GM21447 (cell line): ENCODE results near the gene B4GALNT3.
"Not testable (repeated sequence)": the region's sequence is repeated elsewhere in the genome, so short reads cannot be mapped to it uniquely, and the experiment has no call there.

Experiments
- ATAC-seq: cut with Tn5 transposase; IDR thresholded peaks from one replicate; pipeline ENCODE4 v1.9.1; 2021; ENCODE audit not compliant: unreplicated experiment

B4GALNT3 gene

DNA sequence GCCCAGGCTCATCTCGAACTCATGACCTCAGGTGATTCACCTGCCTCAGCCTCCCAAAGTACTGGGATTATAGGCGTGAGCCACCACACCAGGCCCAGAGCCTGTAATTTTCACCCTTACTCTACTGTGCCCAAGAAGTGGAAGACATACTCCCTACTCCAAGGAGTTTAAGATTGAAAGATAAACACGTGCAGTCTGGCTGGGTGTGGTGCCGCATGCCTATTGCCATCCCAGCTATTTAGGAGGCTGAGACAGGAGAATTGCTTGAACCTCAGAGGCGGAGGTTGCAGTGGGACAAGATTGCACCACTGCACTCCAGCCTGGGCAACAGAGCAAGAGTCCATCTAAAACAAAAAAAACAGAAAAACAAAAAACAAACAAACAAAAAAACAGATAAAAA, 113.5 kb downstream of the B4GALNT3 start:
- ATAC-seq, result no peak

DNA sequence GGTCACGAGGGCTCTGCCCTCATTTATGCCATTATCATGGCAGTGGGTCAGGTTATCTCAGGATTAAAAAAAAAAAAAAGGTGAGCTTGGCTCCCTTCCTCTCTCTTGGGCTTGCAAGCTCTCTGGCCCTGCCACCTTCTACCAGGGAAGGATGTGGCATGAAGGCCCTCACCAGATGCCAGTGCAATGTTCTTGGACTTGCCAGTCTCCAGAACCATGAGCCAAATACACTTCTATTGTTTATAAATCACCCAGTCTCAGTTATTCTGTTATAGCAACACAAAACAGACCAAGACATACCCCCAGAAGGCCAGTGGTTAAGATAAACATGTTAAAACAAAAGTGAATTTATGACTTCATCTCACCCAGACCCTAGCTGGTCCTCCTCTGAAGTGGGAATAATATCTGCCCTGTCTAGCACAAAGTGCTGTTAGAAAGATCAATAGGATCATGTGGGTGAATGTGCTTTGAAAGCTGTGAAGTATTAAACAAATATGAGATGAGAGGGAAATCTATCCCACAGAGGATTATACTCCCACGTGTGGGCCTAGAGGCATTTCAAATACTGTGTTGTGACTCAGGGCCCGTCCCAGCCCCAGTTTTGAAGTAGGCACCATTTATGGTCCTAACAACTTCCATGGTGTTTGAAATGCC, 114.9 kb downstream of the B4GALNT3 start:
- ATAC-seq, result no peak

DNA sequence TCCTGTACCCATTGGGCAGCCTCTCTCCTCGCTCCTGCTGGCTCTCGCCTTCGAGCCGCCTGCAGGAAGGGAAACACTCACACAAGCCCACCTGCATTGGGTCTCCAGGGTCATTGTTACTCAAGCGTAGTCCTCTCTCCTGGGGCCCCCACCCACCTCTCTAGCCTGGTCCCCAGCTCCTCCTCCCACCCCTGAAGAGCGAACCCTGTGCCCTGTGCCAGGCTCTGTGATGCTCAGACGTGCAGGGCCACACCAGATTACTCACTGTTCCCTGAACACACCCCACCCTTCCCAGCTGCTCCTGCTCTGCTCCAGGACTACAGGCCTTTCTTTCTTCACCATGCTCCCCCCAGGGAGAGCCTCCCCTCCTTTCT, 115.4 kb downstream of the B4GALNT3 start:
- ATAC-seq, result no peak

DNA sequence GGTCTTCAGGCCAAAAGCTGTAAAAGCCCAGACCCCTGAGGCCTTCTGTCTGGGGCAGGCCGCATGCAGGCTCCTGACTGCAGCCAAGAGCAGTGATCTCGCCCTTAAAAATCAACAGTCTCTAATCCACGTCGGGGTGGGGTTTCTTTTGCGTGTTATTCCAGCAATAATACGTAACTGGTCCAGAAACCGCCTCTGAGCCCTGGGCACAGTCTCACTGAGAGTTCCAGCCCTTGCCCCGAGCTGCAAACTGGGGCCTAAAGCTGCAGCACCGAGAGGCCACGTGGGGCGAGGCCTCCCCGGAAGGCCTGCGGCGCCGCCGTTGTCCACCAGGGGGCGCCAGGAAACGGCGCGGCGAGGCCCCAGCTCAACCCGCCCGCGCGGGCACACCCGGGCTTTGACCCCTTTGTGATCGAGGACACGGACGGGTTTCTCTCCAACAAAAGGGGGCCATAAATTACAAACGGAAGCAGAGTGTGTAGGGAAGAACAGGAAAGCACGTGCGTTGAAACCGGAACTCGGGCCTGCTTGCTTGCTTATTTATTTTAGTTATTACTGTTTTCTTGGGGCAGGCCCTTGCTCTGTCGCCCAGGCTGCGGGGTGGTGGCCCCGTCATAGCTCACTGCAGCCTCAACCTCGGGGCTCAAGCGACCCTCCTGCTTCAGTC, 116.3 kb downstream of the B4GALNT3 start:
- no peak for ATAC-seq

DNA sequence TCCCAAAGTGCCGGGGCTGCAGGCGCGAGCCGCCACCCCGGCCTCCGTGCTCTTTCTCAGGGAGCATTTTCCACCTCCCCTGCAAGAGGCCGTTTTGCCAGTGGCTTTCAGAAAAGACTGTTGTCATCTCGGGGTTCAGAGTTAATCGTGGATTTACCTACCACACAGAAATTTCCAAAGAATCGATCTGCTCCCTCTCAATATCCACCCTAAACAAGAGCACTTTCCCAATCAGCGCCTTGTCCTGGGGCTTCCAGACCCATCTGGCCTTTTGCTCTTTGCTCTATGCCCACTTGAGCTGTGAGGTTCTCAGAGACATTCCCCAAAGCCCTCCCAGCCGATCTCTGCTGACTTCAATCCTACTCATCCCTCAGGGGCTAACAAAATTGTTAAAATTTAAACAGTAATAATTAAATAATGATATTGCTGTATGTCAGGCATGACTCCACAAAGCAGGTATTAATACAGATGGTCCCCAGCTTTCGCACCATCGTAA, 116.9 kb downstream of the B4GALNT3 start:
- ATAC-seq, result no peak

DNA sequence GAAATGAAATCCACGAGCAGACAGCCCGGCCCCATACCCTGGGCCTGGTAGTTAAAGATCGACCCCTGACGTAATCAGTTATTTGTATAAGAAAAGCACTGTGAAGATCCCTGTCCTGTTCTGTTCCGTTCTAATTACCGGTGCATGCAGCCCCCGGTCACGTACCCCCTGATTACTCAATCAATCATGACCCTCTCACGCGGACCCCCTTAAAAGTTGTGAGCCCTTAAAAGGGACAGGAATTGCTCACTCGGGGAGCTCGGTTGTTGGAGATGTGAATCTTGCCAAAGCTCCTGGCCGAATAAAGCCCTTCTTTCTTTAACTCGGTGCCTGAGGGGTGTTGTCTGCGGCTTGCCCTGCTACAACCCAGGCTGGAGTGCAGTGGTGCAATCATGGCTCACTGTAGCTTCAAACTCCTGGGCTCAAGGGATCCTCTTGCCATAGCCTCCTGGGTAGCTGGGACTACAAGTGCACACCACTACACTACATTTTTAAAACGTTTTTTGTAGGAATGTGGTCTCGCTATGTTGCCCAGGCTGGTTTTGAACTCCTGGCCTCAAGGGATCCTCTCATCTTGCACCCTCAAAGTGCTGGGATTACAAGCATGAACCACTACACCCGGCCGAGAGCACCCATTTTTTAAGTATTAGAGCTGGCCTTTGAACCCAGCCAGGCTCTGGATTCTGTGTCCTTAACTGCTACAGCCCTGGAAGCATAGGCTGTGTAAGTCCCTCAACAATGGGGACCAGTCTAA, 118.4 kb downstream of the B4GALNT3 start:
- not testable (repeated sequence) for ATAC-seq

DNA sequence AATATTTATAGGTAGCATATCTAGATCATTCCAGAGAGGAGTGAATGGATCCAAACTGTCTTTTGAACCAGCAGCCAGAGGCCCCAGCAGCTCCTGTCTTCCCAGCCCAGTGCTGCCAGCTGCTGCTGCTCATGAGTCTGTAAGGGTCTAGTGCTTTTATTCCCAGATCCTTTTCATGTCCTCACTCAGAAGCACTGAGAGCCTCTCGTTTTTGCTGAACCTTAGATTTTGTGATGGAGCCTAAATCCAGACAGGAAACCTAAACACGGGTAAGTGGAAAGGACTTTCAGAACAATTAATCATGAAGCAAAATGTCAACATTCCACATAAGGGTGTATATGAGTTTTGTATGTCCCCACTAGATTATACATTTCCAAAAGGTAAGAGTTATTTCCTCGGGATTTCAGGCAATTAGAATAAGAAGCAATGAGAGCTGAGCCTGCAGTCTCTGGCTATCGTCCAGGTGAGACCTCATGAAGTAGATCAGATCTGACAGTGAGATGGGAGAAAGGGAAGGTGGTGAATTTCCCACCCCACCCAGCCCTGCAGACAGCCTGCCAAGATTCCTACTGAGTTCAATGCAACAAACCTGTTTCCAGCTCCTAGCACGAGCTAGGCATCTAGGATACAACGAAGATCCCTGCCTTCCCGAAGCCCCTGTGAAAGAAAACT, 119.1 kb downstream of the B4GALNT3 start:
- ATAC-seq, result no peak

DNA sequence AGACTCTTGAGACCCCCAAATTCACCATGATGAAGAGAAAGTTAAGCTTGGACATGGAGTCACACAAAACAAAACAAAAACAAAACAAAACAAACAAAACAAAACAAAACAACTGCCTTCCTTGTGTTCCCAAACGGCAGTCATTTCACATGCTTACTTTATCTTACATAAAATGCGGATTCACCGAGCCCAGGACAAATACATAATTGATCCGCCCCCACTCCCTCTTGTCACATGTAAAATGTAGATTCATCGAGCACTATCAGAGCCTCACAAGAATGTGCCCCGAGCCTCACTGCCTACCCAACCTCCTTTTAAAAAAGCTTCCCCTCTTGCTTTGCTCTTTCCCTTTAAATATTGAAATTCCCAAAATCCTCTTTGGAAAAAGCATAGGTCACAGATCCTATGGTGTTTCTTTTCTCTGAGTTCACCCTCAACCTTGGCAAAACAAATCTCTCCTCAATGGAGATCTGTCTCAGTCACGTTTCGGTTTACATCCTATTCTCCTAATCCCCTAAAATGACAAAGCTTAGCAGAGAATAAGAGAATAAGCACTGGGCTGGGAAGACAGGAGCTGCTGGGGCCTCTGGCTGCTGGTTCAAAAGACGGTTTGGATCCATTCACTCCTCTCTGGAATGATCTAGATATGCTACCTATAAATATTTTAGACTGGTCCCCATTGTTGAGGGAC, 119.8 kb downstream of the B4GALNT3 start:
- no peak for ATAC-seq

DNA sequence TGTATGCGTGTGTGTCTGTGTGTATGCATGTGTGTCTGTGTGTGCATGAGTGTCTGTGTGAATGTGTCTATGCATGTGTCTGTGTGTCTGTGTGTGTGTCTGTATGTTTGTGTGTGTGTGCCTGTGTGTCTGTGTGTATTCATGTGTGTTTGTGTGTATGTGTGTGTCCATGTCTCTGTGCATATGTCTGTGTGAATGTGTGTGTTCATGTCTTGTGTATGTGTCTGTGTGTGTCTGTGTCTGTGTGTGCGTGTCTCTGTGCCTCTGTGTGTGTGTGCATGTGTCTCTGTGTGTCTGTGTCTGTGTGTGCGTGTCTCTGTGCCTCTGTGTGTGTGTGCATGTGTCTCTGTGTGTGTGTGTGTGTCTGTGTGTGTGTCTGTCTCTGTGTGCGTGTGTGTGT, 121.1 kb downstream of the B4GALNT3 start:
- ATAC-seq, result no peak

DNA sequence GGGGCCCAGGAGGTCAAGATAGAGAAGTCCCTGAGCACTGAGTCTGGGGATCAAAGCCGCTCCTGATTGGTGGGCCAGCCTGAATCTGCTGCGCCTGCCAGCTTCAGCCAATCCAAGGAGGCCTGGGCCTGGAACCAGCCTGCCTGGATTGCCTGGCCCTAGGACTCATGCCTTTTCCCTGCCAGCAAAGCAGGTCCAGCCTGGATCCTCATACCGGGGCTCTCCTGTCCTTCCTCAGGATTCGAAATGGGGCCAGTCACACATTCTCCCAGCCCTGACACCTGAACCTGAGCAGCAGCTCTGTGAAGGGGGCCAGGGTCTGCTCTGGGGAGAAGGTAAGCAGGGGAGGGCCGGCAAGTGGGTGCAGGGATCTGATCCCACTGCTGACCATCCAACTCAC, 121.6 kb downstream of the B4GALNT3 start:
- ATAC-seq, result no peak

DNA sequence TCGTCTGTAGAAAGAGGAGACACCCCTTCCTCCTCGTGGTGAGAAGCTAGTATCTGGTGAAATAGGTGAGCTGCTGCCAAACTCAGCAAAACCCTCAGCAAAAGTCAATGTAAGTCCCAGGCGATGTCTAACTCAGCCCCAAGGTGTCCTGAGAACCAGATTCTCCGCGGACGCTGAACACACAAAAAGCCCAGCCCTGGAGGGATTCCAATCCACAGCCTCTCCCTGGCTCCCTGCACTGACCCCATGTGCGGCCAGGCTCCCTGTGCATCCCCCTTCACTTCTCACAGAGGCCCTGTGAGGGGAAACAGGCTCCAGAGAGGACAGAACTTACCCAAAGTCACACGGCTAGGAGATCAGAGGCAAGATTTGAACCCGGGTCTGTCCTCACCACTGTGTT, 122.0 kb downstream of the B4GALNT3 start:
- no peak for ATAC-seq

DNA sequence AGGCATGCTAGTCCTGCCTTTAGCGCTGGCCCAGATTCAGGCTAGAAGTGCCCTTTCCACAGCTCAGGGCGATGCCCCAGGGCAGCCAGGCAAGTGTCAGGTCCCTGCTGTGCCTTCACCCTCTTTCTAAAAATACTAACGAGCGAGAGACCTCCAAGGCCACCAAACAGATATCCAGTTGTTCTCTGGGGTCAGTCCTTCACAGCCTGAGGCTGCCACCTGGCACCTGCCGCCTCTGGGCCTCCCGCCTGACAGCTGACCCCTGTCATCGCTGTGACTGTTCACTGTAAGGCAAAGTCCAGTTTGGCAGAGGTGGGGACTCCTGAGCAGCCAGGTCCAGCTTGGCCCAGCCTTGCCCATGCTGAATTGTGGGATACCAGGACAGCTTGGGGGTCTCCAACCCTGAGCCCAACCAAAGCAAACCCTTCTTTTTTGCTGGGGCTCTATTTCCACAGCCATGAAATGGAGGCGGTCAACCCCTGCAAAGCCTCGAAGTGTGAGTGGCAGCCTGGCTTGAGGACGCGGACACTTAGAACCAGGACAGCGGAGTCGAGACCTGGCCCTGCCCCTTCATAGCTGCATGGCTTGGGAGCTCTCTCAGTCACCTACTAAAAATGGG, 123.6 kb downstream of the B4GALNT3 start:
- no peak for ATAC-seq

DNA sequence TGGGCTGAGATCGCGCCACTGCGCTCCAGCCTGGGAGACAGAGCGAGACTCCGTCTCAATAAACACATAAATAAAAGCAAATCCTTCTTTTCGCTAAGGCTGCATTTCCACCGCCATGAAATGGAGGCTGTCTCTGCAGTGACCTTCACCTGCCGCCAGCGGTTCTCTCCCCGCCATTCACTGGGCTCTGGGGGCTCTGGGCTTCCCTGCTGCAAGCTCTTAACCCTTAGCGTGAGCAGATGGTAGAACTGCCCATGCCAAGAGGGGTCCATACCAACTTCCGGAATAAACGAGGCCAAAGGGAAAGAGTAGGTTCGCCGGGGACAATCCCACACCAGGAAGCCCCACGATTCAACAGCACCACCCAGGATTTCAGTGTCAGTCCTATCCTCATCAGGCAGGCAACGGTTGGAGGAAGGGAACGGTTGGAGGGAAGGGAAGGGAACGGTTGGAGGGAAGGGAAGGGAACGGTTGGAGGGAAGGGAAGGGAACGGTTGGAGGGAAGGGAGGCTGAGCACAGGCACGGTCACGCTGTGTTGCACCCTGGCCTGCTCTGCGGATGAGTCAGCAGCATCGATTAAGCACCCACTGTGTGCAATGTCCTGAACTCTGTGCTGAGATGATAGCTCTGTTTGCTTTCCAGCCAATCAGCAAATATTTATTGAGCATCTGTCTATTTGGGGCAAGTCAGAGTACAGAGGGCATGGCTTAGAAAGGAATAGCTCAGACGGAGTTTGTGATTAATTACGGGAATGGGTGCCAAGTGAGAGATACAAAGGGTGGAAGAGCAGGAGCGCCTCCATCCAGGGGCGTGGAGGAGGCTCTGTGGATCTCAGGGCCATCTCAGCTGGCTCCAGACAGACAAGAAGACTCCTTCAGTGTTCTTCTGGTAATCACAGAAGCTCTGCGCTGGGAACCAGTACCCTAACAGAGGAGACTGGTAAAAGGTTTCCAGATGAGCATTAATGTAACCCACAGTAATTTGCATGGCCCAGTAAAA, 125.6 kb downstream of the B4GALNT3 start:
- ATAC-seq, result no peak

DNA sequence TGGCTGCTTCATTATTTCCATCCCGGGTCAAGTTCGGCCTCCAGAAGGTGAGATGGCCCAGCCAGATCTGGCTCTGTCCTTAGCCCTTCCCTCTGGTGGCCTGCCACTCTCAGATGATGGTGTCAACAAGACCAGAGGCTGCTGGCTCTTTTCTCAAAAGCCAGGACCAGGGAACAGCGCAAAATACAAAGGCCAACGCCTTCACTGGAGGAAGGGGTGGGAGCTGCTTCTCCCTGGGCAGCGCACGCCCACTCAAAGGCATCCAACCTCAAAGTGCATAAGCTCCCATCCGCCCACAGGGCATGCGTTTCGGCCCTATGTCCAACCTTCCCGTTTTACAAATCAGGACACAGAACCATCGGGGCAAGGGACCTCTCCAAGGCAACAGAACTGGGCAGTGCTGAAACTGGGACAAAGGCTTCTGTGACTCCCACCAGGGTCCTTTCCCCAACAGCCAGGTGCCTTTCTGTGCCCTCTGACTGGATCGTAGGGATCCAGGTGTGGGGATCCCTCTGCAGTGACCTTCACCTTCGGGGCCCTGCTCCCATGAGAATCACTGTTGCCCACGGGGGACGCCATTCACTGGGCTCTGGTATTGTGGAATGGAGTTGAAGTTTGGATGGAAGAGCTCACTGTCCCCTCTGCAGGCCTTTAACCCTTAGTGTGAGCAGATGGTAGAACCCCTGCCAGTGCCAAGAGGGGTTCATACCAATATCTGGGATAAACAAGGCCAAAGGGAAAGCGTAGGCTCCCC, 126.8 kb downstream of the B4GALNT3 start:
- no peak for ATAC-seq

DNA sequence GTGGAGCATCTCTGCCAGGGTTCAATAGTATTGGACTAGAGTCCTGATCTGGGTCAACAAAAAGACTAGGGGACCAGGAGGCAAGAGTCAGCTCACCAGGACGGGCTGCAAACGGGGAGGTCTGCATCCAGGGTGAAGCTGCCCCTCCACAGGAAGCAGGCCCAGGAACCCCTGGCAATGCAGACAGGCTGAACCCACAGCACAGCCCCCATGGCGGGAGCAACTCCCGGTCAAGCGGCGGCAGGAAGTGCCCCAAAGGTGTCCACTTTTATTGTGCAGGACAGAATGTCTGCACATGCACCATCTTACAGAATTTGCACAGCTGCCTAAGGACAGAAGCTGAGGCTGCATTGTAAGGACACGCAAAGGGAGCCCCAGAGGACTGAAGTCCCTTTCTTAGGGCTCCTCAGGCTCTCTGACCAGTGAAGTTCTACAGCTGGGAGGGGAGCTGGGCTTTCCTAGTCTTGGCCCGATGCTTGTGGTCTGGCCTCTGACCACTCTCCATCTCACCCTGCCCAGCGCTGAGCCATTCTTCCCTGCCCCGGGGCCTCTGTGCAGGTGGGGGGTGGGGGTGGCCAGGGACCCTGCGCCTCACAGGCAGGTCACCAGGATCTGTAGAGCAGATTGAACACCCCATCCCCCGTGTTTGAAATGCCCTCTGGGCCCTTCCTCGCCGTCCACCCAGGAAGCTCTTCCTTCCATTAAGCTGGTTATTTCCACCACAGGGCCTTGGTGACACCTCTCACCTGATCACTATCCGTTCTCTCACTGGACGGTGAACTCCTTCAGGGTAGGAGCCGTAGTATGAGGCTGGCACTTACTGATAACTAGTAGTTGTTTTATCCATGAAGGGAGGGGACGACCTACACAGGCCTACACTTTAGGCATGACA, 127.6 kb downstream of the B4GALNT3 start:
- no peak for ATAC-seq

DNA sequence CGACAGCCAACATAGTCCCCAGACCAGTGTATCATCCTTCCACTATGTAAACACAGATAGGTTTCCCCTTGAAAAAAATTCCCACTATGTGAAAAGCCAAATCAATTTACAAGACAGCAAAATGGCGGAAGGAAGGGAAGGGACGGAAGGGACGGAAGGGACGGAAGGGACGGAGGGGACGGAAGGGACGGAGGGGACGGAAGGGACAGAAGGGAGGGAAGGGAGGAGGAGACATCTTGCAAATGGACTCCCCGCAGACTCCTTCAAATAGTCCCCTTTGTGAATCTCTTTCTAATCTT, 128.2 kb downstream of the B4GALNT3 start:
- no peak for ATAC-seq

DNA sequence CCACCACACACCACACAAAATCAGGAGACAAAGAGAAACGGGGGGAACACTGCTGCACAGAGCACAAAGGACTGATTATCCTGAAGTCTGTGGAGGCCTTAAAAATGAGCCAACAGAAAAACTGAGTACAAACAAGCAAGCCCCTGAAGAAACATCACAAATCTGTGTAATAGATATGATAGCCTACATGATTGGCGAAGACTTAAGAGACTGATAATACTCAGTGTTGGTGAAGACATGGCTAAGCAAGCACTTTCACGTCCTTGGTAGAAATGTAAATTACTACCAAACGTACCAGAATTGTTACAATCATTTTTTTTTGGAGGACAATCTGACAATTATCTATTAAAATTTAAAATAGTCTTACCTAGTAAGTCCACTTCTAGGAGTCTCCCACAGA, 128.9 kb downstream of the B4GALNT3 start:
- no peak for ATAC-seq
